ENCODE results near the gene MBOAT1. TPM values are rescaled to one million over a fixed set of nuclear protein-coding genes. Genes with fewer than 3 reads are reported as not detected.

The MBOAT1 gene
- total RNA-seq, 2 experiments from 2014 or later: not detected

DNA sequence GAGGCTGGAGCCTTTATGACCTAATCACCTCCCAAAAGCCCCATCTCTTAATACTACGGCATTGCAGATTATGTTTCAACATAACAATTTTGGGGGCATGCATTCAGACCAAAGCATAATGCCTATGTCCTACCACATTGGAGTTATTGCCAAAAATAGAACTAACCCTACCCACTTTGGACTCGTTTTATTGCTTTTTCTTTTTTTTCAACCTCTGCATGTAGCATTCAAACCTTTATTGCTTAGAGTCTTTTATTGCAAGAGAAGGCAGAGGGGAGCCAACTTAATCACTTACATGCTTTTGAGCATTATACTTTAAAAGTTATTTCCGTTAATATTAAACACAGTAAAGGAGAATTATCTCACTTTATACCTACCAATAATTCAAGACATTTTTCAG is 8.1 kb upstream of the MBOAT1 start:
- Histone ChIP-seq H2AFZ (ENCODE audit: low read length) (no peak overlapping the region), H3K4me3 (ENCODE audit: low read depth, low read length, poor library complexity, severe bottlenecking) (no peak overlapping the region), H3K36me3 (ENCODE audit: insufficient read depth, low read length) (no peaks in the 10 kb centered on the region), H3K4me1 (ENCODE audit: insufficient read depth, low read length, poor library complexity, severe bottlenecking) (no peaks in the 10 kb centered on the region), H3K27ac (ENCODE audit: low read depth, low read length, poor library complexity, severe bottlenecking) (no peak overlapping the region), H3K4me2 (ENCODE audit: low read length) (no peak overlapping the region), H4K20me1 (ENCODE audit: insufficient read depth, low read length) (no peaks in the 10 kb centered on the region), H3K9me2 (ENCODE audit: insufficient read depth, low read length) (no peaks in the 10 kb centered on the region), H3K9me3 (ENCODE audit: low read length) (no peaks in the 10 kb centered on the region), H3K79me2 (ENCODE audit: insufficient read depth, low read depth, low read length) (no peaks in the 10 kb centered on the region)
- no peak for TF ChIP-seq EZH2phosphoT487 (IDR thresholded peaks at IDR 0.05; ENCODE audit: borderline replicate concordance, low read depth, low read length)
- TF ChIP-seq, protein P1, sequence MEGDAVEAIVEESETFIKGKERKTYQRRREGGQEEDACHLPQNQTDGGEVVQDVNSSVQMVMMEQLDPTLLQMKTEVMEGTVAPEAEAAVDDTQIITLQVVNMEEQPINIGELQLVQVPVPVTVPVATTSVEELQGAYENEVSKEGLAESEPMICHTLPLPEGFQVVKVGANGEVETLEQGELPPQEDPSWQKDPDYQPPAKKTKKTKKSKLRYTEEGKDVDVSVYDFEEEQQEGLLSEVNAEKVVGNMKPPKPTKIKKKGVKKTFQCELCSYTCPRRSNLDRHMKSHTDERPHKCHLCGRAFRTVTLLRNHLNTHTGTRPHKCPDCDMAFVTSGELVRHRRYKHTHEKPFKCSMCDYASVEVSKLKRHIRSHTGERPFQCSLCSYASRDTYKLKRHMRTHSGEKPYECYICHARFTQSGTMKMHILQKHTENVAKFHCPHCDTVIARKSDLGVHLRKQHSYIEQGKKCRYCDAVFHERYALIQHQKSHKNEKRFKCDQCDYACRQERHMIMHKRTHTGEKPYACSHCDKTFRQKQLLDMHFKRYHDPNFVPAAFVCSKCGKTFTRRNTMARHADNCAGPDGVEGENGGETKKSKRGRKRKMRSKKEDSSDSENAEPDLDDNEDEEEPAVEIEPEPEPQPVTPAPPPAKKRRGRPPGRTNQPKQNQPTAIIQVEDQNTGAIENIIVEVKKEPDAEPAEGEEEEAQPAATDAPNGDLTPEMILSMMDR (conservative IDR thresholded peaks at IDR 0.05; ENCODE audit: low read length): no peak
- intact Hi-C loops (cut with micrococcal nuclease; ENCODE audit: unreplicated experiment): no loop called here
- DNase-seq (ENCODE audit: low spot score): no peak
- no TSS peak for BruUV-seq (replicated peaks)
- ChIA-PET POLR2A (interaction anchor here (0.6 kb wide), 1 partner anchor 1036 kb away, joined by 3 read pairs; no protein-coding TSS in a partner anchor), CTCF (ENCODE audit: unreplicated experiment) (no interaction called here)

DNA sequence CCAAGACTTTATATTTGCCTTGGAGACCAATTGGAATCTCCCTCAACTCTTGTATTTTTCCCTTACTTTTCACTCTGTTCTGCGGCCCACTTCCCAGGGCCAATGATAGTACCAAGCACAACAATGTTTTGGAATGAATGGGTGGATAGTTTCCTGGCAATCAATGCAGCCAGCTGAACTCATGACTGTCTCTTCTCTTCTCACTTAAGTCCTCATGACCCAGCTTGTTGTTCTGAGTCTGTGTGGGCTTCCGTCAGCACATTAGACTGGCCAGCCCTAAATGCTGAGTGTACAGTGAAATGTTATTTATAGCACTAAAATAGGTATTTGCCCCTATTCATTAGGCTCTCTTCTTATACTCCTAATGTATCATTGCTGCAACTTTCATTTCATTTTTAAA is 5.6 kb upstream of the MBOAT1 start:
- no peak for DNase-seq (ENCODE audit: low spot score)
- no peaks in the 10 kb centered on the region for H3K36me3 ChIP-seq (ENCODE audit: insufficient read depth, low read length)
- no peaks in the 10 kb centered on the region for H3K4me1 ChIP-seq (ENCODE audit: insufficient read depth, low read length, poor library complexity, severe bottlenecking)
- intact Hi-C loops (cut with micrococcal nuclease; ENCODE audit: unreplicated experiment): no loop called here
- no TSS peak for BruUV-seq (replicated peaks)
- H3K9me2 ChIP-seq (ENCODE audit: insufficient read depth, low read length): no peaks in the 10 kb centered on the region
- H3K9me3 ChIP-seq (ENCODE audit: low read length): no peaks in the 10 kb centered on the region
- no peak overlapping the region for H3K27ac ChIP-seq (ENCODE audit: low read depth, low read length, poor library complexity, severe bottlenecking)
- ChIA-PET POLR2A (no interaction called here), CTCF (ENCODE audit: unreplicated experiment) (no interaction called here)
- TF ChIP-seq, protein P1 (conservative IDR thresholded peaks at IDR 0.05; ENCODE audit: low read length): no peak
- no peak for TF ChIP-seq EZH2phosphoT487 (IDR thresholded peaks at IDR 0.05; ENCODE audit: borderline replicate concordance, low read depth, low read length)
- H4K20me1 ChIP-seq (ENCODE audit: insufficient read depth, low read length): no peaks in the 10 kb centered on the region
- no peaks in the 10 kb centered on the region for H3K79me2 ChIP-seq (ENCODE audit: insufficient read depth, low read depth, low read length)
- no peak overlapping the region for H2AFZ ChIP-seq (ENCODE audit: low read length)
- H3K4me3 ChIP-seq (ENCODE audit: low read depth, low read length, poor library complexity, severe bottlenecking): no peak overlapping the region
- no peak overlapping the region for H3K4me2 ChIP-seq (ENCODE audit: low read length)

DNA sequence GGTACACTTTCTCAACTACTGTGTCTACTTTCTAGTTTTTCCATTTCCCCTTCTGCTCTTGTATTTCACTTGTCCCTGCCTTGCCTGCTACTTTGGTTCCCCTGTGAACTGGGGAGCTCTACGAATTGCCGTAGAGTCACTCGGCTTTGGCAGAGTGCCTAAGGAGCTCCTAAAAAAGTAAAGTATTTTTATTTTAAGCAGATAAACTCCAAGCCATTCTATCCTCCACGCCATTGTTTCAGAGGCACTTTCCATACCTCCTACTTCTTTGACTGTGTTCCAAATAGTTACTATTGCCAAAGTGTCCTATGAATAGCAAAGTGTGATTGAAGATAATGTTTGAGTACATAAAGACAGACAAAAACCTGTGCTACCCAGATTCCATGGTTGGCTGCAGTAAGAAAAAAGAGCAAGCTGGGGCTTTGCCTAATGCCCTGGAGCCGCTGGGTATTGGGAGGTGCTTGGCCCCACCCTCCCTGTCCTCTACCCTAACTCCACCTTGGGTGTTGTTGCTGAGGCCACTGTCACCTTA is 5.1 kb upstream of the MBOAT1 start:
- no peak overlapping the region for H3K4me2 ChIP-seq (ENCODE audit: low read length)
- CTCF ChIA-PET (ENCODE audit: unreplicated experiment): no interaction called here
- BruUV-seq (replicated peaks): no TSS peak

More for the DNA sequence above, 5.1 kb upstream of the MBOAT1 start:
- Histone ChIP-seq H3K4me3 (ENCODE audit: low read depth, low read length, poor library complexity, severe bottlenecking) (no peak overlapping the region), H3K79me2 (ENCODE audit: insufficient read depth, low read depth, low read length) (no peaks in the 10 kb centered on the region), H2AFZ (ENCODE audit: low read length) (no peak overlapping the region), H3K36me3 (ENCODE audit: insufficient read depth, low read length) (no peaks in the 10 kb centered on the region), H4K20me1 (ENCODE audit: insufficient read depth, low read length) (no peaks in the 10 kb centered on the region), H3K9me3 (ENCODE audit: low read length) (no peaks in the 10 kb centered on the region), H3K4me1 (ENCODE audit: insufficient read depth, low read length, poor library complexity, severe bottlenecking) (no peaks in the 10 kb centered on the region), H3K9me2 (ENCODE audit: insufficient read depth, low read length) (no peaks in the 10 kb centered on the region), H3K27ac (ENCODE audit: low read depth, low read length, poor library complexity, severe bottlenecking) (no peak overlapping the region)
- no peak for DNase-seq (ENCODE audit: low spot score)
- POLR2A ChIA-PET: no interaction called here
- TF ChIP-seq, protein P1 (conservative IDR thresholded peaks at IDR 0.05; ENCODE audit: low read length): no peak
- no peak for TF ChIP-seq EZH2phosphoT487 (IDR thresholded peaks at IDR 0.05; ENCODE audit: borderline replicate concordance, low read depth, low read length)
- intact Hi-C loops (cut with micrococcal nuclease; ENCODE audit: unreplicated experiment): no loop called here
